H9 (cell line): ENCODE measurements around the gene AMOT. TPM values are rescaled to one million over a fixed set of nuclear protein-coding genes. Genes with fewer than 3 reads are reported as not detected.

Source experiments
- DNase-seq: peaks from one replicate; pipeline ENCODE4 v3.0.0-alpha.2; 2017
- H2AFZ ChIP-seq: one replicate; pipeline ENCODE4 v1.6.1; 2013; ENCODE audit warnings: mild to moderate bottlenecking, low read length, control low read depth, moderate library complexity
- H2AK5ac ChIP-seq: 2 replicates; pipeline ENCODE4 v1.6.1; 2013; ENCODE audit warnings: low read length, control low read depth, mixed read lengths; ENCODE audit not compliant: insufficient read length
- H2BK120ac ChIP-seq: one replicate; pipeline ENCODE4 v1.6.1; 2013; ENCODE audit warnings: low read depth, mild to moderate bottlenecking, low read length, control low read depth, inconsistent platforms; ENCODE audit not compliant: poor library complexity, severe bottlenecking
- H2BK12ac ChIP-seq: 2 replicates; pipeline ENCODE4 v1.6.1; 2013; ENCODE audit warnings: low read length, control low read depth, mixed read lengths, low read depth; ENCODE audit not compliant: insufficient read length
- H2BK15ac ChIP-seq: 2 replicates; pipeline ENCODE4 v1.6.1; 2013; ENCODE audit warnings: low read depth, low read length, control low read depth
- H2BK20ac ChIP-seq: one replicate; pipeline ENCODE4 v1.6.1; 2013; ENCODE audit warnings: low read depth, mild to moderate bottlenecking, low read length, control low read depth, inconsistent platforms; ENCODE audit not compliant: poor library complexity, severe bottlenecking
- H2BK5ac ChIP-seq: 2 replicates; pipeline ENCODE4 v1.6.1; 2013; ENCODE audit warnings: low read length, control low read depth, mixed read lengths; ENCODE audit not compliant: insufficient read length
- H3K14ac ChIP-seq: 2 replicates; pipeline ENCODE4 v1.6.1; 2013; ENCODE audit warnings: low read length, control low read depth; ENCODE audit not compliant: insufficient read depth
- H3K18ac ChIP-seq: 2 replicates; pipeline ENCODE4 v1.6.1; 2013; ENCODE audit warnings: low read depth, mild to moderate bottlenecking, mixed read lengths, low read length, control low read depth; ENCODE audit not compliant: insufficient read length
- H3K23ac ChIP-seq: 2 replicates; pipeline ENCODE4 v1.6.1; 2013; ENCODE audit warnings: low read length, control low read depth, mixed read lengths, low read depth; ENCODE audit not compliant: insufficient read length
- H3K23me2 ChIP-seq: 2 replicates; pipeline ENCODE4 v1.6.1; 2013; ENCODE audit warnings: low read depth, mild to moderate bottlenecking, mixed read lengths, low read length, control low read depth; ENCODE audit not compliant: insufficient read length, poor library complexity, severe bottlenecking
- H3K27ac ChIP-seq: 2 replicates; pipeline ENCODE4 v1.5.1; 2013; ENCODE audit warnings: low read length, control low read depth, mixed read lengths, low read depth; ENCODE audit not compliant: insufficient read length
- H3K27me3 ChIP-seq: 2 replicates; pipeline ENCODE4 v1.6.1; 2013; ENCODE audit warnings: low read length, control low read depth, inconsistent platforms; ENCODE audit not compliant: insufficient read depth
- H3K4ac ChIP-seq: 2 replicates; pipeline ENCODE4 v1.6.1; 2013; ENCODE audit warnings: low read depth, mild to moderate bottlenecking, control low read depth, inconsistent platforms, low read length, moderate library complexity
- H3K4me1 ChIP-seq: 2 replicates; pipeline ENCODE4 v1.6.1; 2013; ENCODE audit warnings: low read length, control low read depth, inconsistent platforms; ENCODE audit not compliant: insufficient read depth
- H3K4me2 ChIP-seq: 2 replicates; pipeline ENCODE4 v1.6.1; 2013; ENCODE audit warnings: low read length, control low read depth, mixed read lengths; ENCODE audit not compliant: insufficient read length, insufficient read depth
- H3K56ac ChIP-seq: 2 replicates; pipeline ENCODE4 v1.6.1; 2013; ENCODE audit warnings: low read depth, mild to moderate bottlenecking, mixed read lengths, low read length, control low read depth; ENCODE audit not compliant: insufficient read length
- H3K79me1 ChIP-seq: 2 replicates; pipeline ENCODE4 v1.6.1; 2013; ENCODE audit warnings: low read depth, mild to moderate bottlenecking, moderate library complexity, low read length, control low read depth, inconsistent platforms; ENCODE audit not compliant: insufficient read depth, poor library complexity, severe bottlenecking
- H3K79me2 ChIP-seq: 2 replicates; pipeline ENCODE4 v1.6.1; 2013; ENCODE audit warnings: low read length, control low read depth, inconsistent platforms; ENCODE audit not compliant: insufficient read depth
- H3K9ac ChIP-seq: 2 replicates; pipeline ENCODE4 v1.6.1; 2013; ENCODE audit warnings: low read length, control low read depth, mixed read lengths; ENCODE audit not compliant: insufficient read length; ENCODE audit errors: extremely low read depth
- H3K9me3 ChIP-seq: one replicate; pipeline ENCODE4 v1.6.1; 2013; ENCODE audit warnings: low read depth, low read length, inconsistent platforms; ENCODE audit not compliant: control insufficient read depth
- H3T11ph ChIP-seq: one replicate; pipeline ENCODE4 v1.6.1; 2013; ENCODE audit warnings: mild to moderate bottlenecking, low read length, control low read depth, inconsistent platforms
- H4K20me1 ChIP-seq: one replicate; pipeline ENCODE4 v1.6.1; 2013; ENCODE audit not compliant: control insufficient read depth, insufficient read length, insufficient read depth
- H4K5ac ChIP-seq: 2 replicates; pipeline ENCODE4 v1.6.1; 2013; ENCODE audit warnings: low read depth, mild to moderate bottlenecking, mixed read lengths, low read length, control low read depth; ENCODE audit not compliant: insufficient read length
- H4K8ac ChIP-seq: replicated peaks from 2 replicates; pipeline ENCODE4 v1.6.1; 2013; ENCODE audit warnings: low read length, control low read depth, mixed read lengths, low read depth; ENCODE audit not compliant: insufficient read length
- H4K91ac ChIP-seq: 2 replicates; pipeline ENCODE4 v1.6.1; 2013; ENCODE audit warnings: low read depth, mild to moderate bottlenecking, moderate library complexity, mixed read lengths, low read length, control low read depth; ENCODE audit not compliant: insufficient read length
- H3K27ac Mint-ChIP-seq, 3 experiments: 2 replicates in 2 of 3; 3 replicates in 1 of 3; pipeline ENCODE4 v1.8.0; 2020 to 2021; ENCODE audit warnings: mixed read lengths in 3 of 3, mild to moderate bottlenecking in 1 of 3, moderate library complexity in 1 of 3
- H3K27me3 Mint-ChIP-seq: 2 replicates; pipeline ENCODE4 v1.8.0; 2021; ENCODE audit warnings: low read depth, mild to moderate bottlenecking, moderate library complexity, mixed read lengths
- H3K36me3 Mint-ChIP-seq, 3 experiments: 2 replicates in 2 of 3; 3 replicates in 1 of 3; pipeline ENCODE4 v1.8.0; 2020 to 2021; ENCODE audit warnings: low read depth in 3 of 3, mixed read lengths in 3 of 3; ENCODE audit not compliant: insufficient read depth in 1 of 3
- H3K4me1 Mint-ChIP-seq, 2 experiments: 2 replicates each; pipeline ENCODE4 v1.8.0; 2020; ENCODE audit warnings: mixed read lengths in 2 of 2
- H3K4me3 Mint-ChIP-seq, 2 experiments: 2 replicates in 1 of 2; 3 replicates in 1 of 2; pipeline ENCODE4 v1.8.0; 2020 to 2021; ENCODE audit warnings: mild to moderate bottlenecking in 2 of 2, mixed read lengths in 2 of 2, moderate library complexity in 1 of 2
- H3K9me3 Mint-ChIP-seq, 2 experiments: 2 replicates in 1 of 2; 3 replicates in 1 of 2; pipeline ENCODE4 v1.8.0; 2020; ENCODE audit warnings: mild to moderate bottlenecking in 2 of 2, mixed read lengths in 2 of 2, moderate library complexity in 1 of 2
- WGBS: extraction: QIAGEN DNeasy Blood & Tissue Kit; methylation state at CpG from one replicate; pipeline ENCODE4 v1.1.7; 2013; ENCODE audit warnings: missing lambda C conversion rate, low lambda C conversion rate, mixed read lengths; ENCODE audit not compliant: insufficient read length; ENCODE audit errors: extremely low coverage; 5-methylcytosine and 5-hydroxymethylcytosine counted together
- total RNA-seq: library from RNA; stranded (reverse); gene quantifications from 2 replicates; pipeline ENCODE4 v1.2.1, GENCODE V29; 2021
- TF ChIP-seq, protein P1 (sequence below): fragments of 200-600 bp; sonication (generic); conservative IDR thresholded peaks from 3 replicates; pipeline ENCODE4 v1.8.0; 2021; ENCODE audit warnings: antibody characterized with exemption, mild to moderate bottlenecking

The AMOT gene
- total RNA-seq, 1 experiment from 2014 or later: 17.6 TPM

- Histone ChIP-seq H3K23me2 (no peaks in the 10 kb centered on the region), H3K56ac (no peak overlapping the region), H2BK20ac (no peak overlapping the region), H2BK5ac (no peak overlapping the region), H3K23ac (no peak overlapping the region), H3K18ac (no peak overlapping the region), H3K14ac (no peak overlapping the region), H2BK120ac (no peak overlapping the region), H2AFZ (no peak overlapping the region), H4K20me1 (no peaks in the 10 kb centered on the region), H4K5ac (no peak overlapping the region), H3K79me1 (no peaks in the 10 kb centered on the region), H3K9me3 (no peaks in the 10 kb centered on the region), H3K4me1 (no peaks in the 10 kb centered on the region), H2BK12ac (no peak overlapping the region), H3K4me2 (no peak overlapping the region), H3K27ac (no peak overlapping the region), H3K27me3 (no peaks in the 10 kb centered on the region), H3T11ph (no peak overlapping the region), H3K79me2 (no peaks in the 10 kb centered on the region), H2AK5ac (no peak overlapping the region), H3K4ac (no peak overlapping the region), H2BK15ac (no peak overlapping the region), H3K9ac (no peak overlapping the region), H4K91ac (no peak overlapping the region), H4K8ac (no peak overlapping the region)
- Mint-ChIP-seq H3K36me3 (no peaks in the 10 kb centered on the region), H3K4me3 (no peak overlapping the region), H3K4me1 (peaks cover 4 to 6% of the 10 kb centered on the region in 2 experiments), H3K27ac (no peak overlapping the region), H3K27me3 (no peaks in the 10 kb centered on the region), H3K9me3 (no peaks in the 10 kb centered on the region)
- DNase-seq: no peak
- TF ChIP-seq, protein P1, sequence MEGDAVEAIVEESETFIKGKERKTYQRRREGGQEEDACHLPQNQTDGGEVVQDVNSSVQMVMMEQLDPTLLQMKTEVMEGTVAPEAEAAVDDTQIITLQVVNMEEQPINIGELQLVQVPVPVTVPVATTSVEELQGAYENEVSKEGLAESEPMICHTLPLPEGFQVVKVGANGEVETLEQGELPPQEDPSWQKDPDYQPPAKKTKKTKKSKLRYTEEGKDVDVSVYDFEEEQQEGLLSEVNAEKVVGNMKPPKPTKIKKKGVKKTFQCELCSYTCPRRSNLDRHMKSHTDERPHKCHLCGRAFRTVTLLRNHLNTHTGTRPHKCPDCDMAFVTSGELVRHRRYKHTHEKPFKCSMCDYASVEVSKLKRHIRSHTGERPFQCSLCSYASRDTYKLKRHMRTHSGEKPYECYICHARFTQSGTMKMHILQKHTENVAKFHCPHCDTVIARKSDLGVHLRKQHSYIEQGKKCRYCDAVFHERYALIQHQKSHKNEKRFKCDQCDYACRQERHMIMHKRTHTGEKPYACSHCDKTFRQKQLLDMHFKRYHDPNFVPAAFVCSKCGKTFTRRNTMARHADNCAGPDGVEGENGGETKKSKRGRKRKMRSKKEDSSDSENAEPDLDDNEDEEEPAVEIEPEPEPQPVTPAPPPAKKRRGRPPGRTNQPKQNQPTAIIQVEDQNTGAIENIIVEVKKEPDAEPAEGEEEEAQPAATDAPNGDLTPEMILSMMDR: no peak
- WGBS: no CpG with 5 or more reads among the region's 2 CpGs
Measured at GRCh38 chrX:112863850-112864249, 23.2 kb upstream of the AMOT start.
